Astrocyte of the spinal cord (primary cell): Measurements from ENCODE around the gene KLHL13.

Experiments used
- DNase-seq: peaks from one replicate; pipeline ENCODE4 v3.0.0; 2011; ENCODE audit warnings: low read depth, low spot score
- H3K4me3 ChIP-seq: 2 replicates; pipeline ENCODE4 v1.5.1; 2011; ENCODE audit warnings: low read depth, mild to moderate bottlenecking, low read length, moderate library complexity
- in situ Hi-C: cut with HindIII; loops from 2 replicates; pipeline ENCODE4 v1.10.0; 2017; ENCODE audit warnings: low sequenced_read_pairs
- TF ChIP-seq, protein P1 (sequence below): IDR thresholded peaks from 2 replicates; pipeline ENCODE4 v1.5.1; 2012; ENCODE audit warnings: low read depth, mild to moderate bottlenecking, low read length, inconsistent platforms

KLHL13 gene

DNA sequence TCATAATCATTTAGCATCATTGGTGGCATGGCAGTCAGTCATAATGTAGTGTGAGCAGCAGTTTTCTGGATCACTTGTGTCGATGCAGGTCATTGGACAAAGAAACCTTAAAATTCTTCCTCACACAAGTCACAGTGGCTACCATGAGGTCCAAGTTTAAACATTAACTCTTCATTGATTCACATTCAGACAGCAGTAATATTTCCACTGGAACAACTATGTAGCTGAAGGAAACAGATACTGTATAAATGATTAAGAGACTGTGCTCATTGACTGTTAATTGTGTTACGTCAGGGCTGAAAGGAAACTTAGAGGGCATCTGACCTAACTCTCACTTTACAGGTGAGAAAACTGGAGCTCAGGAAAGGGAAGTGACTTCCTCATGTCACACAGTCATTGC, 261.8 kb downstream of the KLHL13 start:
- no peak overlapping the region for H3K4me3 ChIP-seq
- DNase-seq = no peak
- TF ChIP-seq, protein P1, sequence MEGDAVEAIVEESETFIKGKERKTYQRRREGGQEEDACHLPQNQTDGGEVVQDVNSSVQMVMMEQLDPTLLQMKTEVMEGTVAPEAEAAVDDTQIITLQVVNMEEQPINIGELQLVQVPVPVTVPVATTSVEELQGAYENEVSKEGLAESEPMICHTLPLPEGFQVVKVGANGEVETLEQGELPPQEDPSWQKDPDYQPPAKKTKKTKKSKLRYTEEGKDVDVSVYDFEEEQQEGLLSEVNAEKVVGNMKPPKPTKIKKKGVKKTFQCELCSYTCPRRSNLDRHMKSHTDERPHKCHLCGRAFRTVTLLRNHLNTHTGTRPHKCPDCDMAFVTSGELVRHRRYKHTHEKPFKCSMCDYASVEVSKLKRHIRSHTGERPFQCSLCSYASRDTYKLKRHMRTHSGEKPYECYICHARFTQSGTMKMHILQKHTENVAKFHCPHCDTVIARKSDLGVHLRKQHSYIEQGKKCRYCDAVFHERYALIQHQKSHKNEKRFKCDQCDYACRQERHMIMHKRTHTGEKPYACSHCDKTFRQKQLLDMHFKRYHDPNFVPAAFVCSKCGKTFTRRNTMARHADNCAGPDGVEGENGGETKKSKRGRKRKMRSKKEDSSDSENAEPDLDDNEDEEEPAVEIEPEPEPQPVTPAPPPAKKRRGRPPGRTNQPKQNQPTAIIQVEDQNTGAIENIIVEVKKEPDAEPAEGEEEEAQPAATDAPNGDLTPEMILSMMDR = no peak
- in situ Hi-C loops = no loop called here

DNA sequence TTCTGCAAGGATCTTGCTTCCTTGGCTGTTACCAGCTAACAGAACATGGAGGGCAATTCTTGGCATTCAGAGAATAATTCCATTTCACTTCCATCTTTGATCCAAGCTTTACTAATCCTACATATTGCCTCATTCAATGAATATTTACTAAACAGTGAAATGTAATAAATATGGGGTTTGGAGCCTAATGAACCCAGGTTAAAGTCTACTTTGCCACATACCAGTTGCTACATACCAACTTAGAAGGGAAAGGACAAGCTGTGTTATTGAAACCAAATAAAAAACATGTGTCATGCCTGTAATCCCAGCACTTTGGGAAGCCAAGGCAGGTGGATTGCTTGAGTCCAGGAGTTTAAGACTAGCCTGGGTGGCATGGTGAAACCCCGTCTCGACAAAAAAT, 265.6 kb downstream of the KLHL13 start:
- no peak for DNase-seq

More for the DNA sequence above, 265.6 kb downstream of the KLHL13 start:
- in situ Hi-C loops = no loop called here
- TF ChIP-seq, protein P1 = no peak
- no peak overlapping the region for H3K4me3 ChIP-seq
